GM21381 (cell line): Measurements from ENCODE around the gene STMN1.
"Not testable (repeated sequence)": the region's sequence is repeated elsewhere in the genome, so short reads cannot be mapped to it uniquely, and the experiment has no call there.

Experiments used
- ATAC-seq: cut with Tn5 transposase; IDR thresholded peaks from one replicate; pipeline ENCODE4 v1.9.1; 2021; ENCODE audit warnings: mild to moderate bottlenecking, moderate library complexity; ENCODE audit not compliant: unreplicated experiment

The STMN1 gene

DNA sequence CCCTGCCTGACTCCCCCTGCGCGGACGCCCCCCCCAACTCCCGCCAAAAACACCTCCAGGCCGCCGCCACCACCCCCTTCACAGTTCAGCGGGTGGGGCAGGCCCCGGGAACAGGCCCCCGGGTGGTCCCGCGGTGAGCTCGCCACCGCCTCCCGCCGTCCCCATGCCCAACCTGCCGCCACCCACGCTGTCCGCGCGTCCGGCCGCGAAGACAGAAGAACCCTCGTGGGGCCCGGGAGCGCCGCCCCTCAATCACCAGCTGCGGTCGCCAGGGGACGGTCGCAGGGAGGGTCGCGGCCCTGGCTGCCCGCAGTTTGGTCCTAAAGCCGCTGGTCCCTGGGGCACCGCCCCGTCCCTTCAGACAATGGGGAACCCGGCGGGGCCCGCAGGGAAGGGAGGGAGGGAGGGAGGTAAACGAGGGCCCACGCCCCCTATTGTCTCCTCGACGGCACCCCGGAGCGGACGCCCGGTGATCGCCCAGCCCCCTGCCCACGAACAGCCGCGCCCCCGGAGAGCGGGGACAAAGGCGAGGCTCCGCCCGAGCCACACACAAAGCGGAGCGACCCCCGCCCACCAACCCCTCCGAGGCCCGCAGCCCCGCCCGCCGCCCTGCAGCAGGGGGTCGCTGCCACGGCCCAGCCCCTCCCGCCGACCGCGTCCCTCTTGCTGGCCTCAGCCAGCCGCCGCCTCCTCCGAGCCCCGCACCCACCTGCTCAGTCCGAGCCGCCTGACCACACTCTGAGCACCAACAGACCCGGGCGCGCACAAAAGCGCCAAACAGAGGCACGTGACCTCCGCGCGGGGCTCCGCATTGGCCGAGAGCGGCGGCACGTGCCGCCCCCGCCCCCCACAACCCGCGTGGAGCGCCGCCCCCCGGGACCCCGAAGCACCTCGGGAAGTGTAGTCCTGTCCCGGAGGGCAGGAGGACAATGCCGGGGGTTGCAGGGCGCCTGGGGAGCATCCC, at the start of gene STMN1:
Gene STMN1 (minus strand): TSS at position 740 of the 964 bp plus-strand sequence. CDS start 1,743 bp downstream, outside the sequence.
- peak; percentile 71 for ATAC-seq

GRCh38 chr1:25955553-25955952, 49.3 kb upstream of the STMN1 start:
- no peak for ATAC-seq

DNA sequence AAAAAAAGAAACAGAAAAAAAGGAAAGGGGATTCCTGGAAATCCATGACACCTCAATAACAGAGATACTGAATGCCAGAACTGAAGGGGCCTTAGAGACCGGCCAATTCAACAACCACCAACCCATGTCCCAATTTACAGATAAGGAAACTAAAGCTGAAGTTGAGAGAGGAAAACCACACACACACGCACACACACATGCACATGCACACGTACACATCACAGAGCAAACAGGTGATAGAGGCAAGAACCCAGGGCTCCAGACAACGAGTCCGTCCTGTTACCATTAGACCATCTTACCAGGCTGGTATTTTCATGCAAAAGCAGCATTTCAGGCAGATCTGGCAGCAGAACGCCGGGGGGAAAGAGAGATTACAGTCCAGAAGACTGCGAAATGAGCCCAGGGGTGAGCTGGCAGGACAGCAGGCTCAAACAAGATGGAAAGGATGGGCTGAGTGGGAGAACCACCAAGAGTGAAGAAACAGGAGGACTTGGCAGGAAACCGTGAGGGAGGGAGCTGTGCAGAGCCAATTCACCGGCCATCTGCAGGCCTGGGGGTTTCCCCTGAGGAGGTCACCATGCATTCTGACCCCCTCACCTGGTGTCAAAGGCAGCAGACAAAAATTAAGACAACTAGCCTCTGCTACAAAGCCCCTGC, 48.2 kb upstream of the STMN1 start:
- no peak for ATAC-seq

DNA sequence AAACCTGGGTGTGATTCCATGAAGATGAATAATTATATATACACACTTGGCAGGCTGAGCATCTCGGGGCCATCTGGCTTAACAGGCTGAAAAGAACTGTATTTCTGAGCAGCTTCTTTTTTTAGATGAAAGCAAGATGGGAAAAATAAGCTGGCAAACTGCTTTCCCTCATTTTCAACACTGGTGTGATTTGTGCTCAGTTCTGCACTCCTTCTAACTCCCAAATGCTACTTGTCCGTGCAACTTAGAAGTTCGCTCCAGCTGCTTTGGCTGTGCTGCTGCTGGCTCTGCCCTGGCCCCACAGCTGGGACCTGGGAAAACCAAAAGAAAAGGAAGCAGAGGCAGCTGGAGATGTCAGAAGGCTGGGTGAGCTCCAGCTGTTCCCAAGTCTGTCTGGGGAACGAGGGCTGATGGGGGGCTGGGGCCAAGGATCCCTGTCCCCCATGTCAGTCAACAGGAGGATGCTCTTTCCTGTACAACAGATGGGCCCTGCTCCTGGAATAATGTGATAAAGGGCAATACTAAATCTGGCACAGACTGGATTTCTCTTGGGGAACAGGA, 46.7 kb upstream of the STMN1 start:
- ATAC-seq, result no peak

GRCh38 chr1:25948641-25949040, 42.4 kb upstream of the STMN1 start:
- no peak for ATAC-seq

DNA sequence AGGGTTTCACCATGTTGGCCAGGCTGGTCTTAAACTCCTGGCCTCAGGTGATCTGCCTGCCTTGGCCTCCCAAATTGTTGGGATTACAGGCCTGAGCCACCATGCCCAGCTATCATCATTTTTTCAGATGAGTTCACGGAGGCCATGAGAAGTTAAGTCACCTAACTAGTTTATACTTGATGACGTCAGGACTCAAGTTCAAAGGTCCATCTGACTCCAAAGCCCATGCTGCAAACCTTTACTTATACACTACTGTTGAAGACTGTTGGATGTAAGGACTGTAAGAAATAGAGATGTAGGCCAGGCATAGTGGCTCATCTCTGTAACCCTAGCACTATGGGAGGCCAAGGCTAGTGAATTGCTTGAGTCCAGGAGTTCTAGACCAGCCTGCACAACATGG, 40.8 kb upstream of the STMN1 start:
- ATAC-seq, result no peak

DNA sequence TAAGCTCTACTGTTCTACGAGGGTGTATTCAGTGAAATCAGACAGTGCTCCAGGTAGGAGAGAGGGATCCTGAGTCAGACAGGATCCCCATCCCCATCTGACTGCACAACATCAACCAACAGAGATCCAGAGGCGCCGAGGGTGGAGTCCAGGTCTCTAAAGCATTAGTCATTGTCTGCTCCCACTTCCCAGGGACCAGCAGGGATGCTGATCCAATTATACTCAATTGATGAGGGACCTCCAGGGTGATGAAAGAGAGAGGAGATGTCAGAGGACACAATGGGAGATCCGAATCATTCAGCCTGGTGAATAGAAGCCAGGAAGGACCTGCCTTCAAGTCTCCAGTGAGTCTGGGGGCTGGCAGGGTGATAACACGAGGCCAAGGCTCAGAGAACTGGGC, 39.5 kb upstream of the STMN1 start:
- ATAC-seq, result no peak

DNA sequence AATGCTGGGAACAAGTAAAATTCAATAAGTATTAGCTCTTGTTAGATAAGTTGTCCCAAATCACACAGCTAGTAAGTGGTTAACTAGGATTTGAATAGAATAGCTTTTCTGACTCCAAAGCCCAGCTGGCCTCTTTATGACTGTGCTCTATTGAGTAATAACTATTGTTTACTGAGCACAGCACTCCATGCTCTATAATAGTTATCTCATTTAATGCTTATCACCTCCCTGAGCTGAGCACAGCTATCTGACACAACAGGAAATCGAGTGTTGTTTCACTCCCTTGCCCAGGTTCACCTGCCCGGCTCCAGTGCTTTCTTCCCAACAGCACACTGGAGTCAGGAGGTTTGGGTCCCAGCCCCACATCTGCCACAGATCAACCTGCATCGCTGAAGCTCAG, 38.8 kb upstream of the STMN1 start:
- no peak for ATAC-seq

GRCh38 chr1:25943511-25943910, 37.3 kb upstream of the STMN1 start:
- ATAC-seq, result not testable (repeated sequence)

GRCh38 chr1:25936947-25937346, 30.7 kb upstream of the STMN1 start:
- no peak for ATAC-seq

- ATAC-seq, result no peak
Observed at GRCh38 chr1:25933479-25934365, 27.5 kb upstream of the STMN1 start.

DNA sequence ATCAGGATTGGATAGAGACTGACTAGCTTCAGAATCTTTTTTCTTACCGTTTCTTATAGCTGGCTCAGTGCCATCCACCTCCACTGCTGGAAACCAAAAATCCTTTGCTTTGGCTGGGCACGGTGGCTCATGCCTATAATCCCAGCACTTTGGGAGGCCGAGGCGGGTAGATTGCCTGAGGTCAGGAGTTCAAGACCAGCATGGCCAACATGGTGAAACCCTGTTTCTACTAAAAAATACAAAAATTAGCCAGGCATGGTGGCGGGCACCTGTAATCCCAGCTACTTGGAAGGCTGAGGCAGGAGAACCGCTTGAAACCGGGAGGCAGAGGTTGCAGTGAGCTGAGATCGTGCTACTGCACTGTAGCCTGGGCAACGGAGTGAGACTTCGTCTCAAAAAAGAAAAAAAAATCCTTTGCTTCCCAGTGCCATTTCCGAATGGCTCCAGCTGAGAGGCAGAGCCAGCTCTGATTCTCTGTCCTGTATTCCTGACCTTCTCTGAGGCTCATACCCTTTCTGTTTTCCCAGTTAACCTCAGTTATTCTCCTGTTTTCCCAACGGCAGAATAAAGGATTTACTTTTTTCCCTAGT, 26.7 kb upstream of the STMN1 start:
- not testable (repeated sequence) for ATAC-seq

DNA sequence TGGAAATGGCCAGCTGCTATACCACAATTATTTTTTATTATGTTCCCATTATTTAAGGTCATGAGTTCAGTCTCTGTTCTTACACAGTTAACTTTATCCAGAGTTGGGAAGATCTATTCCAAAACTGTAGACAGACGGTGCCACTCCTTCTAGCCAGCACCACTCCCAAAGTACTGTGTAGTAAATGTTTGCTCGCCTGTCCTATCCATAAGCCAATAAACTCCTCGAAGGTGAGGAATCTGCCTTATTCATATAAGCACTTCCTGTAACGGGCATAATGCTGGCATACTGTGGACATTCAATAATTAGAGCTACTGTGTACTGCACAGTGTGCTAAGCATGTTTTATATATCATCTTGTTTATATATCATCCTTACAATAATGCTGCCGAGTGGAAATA, 26.1 kb upstream of the STMN1 start:
- ATAC-seq, result no peak

GRCh38 chr1:25929016-25929415, 22.8 kb upstream of the STMN1 start:
- ATAC-seq, result no peak

GRCh38 chr1:25927521-25928265, 21.5 kb upstream of the STMN1 start:
- ATAC-seq, result no peak

DNA sequence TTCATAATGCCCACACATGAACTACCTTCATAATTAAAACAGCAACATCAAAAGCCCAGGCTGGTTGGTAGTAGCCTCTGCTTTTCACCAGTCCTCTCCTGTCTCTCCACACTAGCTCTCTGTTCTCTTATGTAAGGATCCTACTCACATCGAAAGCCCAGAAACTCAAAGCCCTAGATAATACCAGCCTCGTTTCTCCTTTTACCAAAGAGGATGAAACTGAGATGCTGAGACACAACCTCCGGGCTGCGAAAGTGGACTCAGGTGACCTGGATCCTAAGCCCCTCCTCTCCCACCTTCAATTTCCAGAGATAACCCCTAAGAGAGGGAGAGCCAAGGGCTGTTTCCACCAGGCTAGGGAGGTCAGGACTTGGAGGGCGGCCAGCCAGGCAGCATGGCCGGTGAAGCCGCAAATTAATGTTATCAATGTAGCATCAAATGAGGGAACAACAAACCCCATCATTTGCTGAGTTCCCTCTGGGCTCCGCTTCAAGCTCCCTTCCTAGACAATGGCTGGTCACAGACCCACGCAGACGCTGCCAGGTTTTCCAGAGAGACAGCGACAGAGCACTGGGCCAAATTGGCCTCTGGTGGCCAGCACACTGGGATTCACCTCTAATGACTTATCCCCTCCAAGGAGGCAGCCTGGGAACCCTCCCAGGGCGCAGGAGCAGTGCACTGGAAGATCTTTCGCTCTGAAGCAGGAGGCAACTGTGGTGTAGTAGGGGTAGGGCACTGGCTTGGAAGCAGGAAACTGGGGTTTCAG, 20.7 kb upstream of the STMN1 start:
- no peak for ATAC-seq

GRCh38 chr1:25924454-25924853, 18.2 kb upstream of the STMN1 start:
- no peak for ATAC-seq

- no peak for ATAC-seq
Observed at GRCh38 chr1:25922971-25923552, 16.8 kb upstream of the STMN1 start.
